OCI-LY7 (cell line): Measurements from ENCODE around the gene SLC25A15.

Experiments
- EZH2phosphoT487 ChIP-seq: fragments of 200-600 bp; sonication (generic); IDR thresholded peaks from 2 replicates; pipeline ENCODE4 v1.6.1; 2018; ENCODE audit warnings: low read depth, borderline replicate concordance, mild to moderate bottlenecking, mixed run types, antibody characterized with exemption, low read length, moderate library complexity, mixed read lengths
- TF ChIP-seq, protein P1 (sequence below): fragments of 200-600 bp; sonication (generic); conservative IDR thresholded peaks from 2 replicates; pipeline ENCODE4 v1.5.1; 2014; ENCODE audit warnings: mild to moderate bottlenecking, antibody characterized with exemption, low read length, moderate library complexity, mixed read lengths

DNA sequence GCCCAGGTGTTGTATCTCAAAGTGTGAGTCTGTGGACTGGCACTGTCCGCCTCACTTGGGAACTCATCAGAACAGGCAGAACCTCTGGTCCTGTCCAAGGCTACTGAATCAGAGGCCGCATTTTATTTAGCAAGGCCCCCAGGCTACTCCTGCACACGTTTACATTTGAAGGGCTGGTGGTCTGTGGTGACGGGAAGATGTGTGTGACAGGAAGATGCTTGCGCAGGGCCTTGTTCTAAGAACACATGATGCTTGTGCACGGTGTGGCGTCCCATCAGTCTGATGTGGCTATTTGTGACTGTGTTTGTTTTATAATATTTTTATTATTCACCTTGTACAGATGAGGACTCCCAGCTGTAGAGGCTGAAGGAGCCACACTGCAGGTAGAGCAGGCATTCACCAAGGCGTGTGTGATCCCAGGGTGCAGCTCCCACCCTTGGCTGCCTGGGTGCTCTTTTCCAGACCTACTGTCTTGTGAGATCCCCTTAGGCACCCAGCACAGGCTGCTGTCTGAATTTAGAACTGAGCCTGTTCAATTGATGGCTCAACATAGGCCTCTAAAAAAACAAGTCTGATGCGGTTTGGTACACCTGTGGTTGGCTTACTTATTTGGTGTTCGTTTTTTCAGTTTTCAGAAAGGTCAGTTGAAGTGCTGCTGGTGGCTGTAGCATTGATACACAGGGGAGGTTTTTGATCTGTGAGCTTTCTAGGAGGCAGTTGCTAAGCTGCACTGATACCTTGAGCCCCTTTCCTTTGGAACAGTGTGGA is 3.1 kb downstream of the SLC25A15 start:
- no peak for TF ChIP-seq EZH2phosphoT487
- TF ChIP-seq, protein P1, sequence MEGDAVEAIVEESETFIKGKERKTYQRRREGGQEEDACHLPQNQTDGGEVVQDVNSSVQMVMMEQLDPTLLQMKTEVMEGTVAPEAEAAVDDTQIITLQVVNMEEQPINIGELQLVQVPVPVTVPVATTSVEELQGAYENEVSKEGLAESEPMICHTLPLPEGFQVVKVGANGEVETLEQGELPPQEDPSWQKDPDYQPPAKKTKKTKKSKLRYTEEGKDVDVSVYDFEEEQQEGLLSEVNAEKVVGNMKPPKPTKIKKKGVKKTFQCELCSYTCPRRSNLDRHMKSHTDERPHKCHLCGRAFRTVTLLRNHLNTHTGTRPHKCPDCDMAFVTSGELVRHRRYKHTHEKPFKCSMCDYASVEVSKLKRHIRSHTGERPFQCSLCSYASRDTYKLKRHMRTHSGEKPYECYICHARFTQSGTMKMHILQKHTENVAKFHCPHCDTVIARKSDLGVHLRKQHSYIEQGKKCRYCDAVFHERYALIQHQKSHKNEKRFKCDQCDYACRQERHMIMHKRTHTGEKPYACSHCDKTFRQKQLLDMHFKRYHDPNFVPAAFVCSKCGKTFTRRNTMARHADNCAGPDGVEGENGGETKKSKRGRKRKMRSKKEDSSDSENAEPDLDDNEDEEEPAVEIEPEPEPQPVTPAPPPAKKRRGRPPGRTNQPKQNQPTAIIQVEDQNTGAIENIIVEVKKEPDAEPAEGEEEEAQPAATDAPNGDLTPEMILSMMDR, result no peak
